ENCODE results near the gene TMEM254.
"Not testable (repeated sequence)": the region's sequence is repeated elsewhere in the genome, so short reads cannot be mapped to it uniquely, and the experiment has no call there.

TMEM254 gene

DNA sequence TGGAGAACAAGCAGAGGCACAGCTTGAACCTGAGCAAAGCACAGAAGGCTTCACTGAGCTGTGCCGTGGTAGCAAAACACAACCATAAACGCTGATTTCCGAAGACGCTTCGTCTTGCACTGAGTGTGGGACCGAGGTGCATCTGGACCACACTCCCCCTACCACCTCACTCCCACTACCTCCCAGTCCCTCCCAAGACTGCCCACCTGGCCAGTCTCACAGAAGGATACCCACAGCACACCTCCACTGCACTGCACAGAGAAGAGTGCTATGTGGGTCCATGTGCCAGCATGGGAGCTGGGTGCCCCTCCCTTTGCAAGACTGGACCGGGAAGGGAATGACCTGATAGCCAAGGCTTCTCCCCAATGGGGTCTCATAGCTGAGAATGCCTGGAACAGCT, 40.2 kb upstream of the TMEM254 start:
- H3K27ac ChIP-seq (ENCODE audit: low read depth, low read length); H3K27me3 ChIP-seq (ENCODE audit: low read length); H3F3A ChIP-seq (ENCODE audit: insufficient read depth); H4K20me1 ChIP-seq (ENCODE audit: low read depth, low read length); H3K4me3 ChIP-seq (ENCODE audit: insufficient read depth, low read length, poor library complexity, severe bottlenecking); H3K79me2 ChIP-seq (ENCODE audit: insufficient read depth, low read length); H2AFZ ChIP-seq (ENCODE audit: low read depth, low read length, severe bottlenecking); H3K9me3 ChIP-seq (ENCODE audit: insufficient read depth, low read length); H3K36me3 ChIP-seq (ENCODE audit: low read length); H3K4me2 ChIP-seq (ENCODE audit: low read depth, low read length, poor library complexity, severe bottlenecking); H3K9ac ChIP-seq (ENCODE audit: low read length); H3K9me2 ChIP-seq (replicated peaks; ENCODE audit: insufficient read depth, low read length): not testable (repeated sequence)

DNA sequence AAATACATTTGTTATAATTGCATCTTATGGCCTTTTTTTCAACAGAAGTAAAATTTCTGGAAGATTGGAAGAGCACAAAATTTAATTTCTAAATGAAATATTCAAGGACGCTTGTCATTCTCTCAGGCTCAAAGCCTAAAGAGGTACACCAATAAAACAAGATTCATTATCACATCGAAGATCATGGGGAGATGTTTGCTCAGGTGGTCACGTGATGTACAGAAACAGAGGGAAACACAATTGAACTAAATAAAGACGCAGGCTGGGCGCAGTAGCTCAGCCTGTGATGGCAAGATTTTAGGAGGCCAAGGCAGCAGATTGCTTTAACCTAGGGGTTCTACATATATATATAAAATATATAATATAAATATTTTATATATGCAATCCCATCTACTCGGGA, 37.3 kb upstream of the TMEM254 start:
- H3K9me3 ChIP-seq (ENCODE audit: insufficient read depth, low read length), result no peaks in the 10 kb centered on the region
- H2AFZ ChIP-seq (ENCODE audit: low read depth, low read length, severe bottlenecking), result no peak overlapping the region
- no peaks in the 10 kb centered on the region for H3F3A ChIP-seq (ENCODE audit: insufficient read depth)
- no peaks in the 10 kb centered on the region for H4K20me1 ChIP-seq (ENCODE audit: low read depth, low read length)
- H3K36me3 ChIP-seq (ENCODE audit: low read length), result no peaks in the 10 kb centered on the region
- TF ChIP-seq EZH2phosphoT487 (conservative IDR thresholded peaks at IDR 0.05; ENCODE audit: low read length), result no peak
- TF ChIP-seq, protein P1, sequence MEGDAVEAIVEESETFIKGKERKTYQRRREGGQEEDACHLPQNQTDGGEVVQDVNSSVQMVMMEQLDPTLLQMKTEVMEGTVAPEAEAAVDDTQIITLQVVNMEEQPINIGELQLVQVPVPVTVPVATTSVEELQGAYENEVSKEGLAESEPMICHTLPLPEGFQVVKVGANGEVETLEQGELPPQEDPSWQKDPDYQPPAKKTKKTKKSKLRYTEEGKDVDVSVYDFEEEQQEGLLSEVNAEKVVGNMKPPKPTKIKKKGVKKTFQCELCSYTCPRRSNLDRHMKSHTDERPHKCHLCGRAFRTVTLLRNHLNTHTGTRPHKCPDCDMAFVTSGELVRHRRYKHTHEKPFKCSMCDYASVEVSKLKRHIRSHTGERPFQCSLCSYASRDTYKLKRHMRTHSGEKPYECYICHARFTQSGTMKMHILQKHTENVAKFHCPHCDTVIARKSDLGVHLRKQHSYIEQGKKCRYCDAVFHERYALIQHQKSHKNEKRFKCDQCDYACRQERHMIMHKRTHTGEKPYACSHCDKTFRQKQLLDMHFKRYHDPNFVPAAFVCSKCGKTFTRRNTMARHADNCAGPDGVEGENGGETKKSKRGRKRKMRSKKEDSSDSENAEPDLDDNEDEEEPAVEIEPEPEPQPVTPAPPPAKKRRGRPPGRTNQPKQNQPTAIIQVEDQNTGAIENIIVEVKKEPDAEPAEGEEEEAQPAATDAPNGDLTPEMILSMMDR (IDR thresholded peaks at IDR 0.05; ENCODE audit: insufficient read depth, low read length, poor library complexity, severe bottlenecking), result no peak
- H3K9ac ChIP-seq (ENCODE audit: low read length), result no peak overlapping the region
- no peaks in the 10 kb centered on the region for H3K79me2 ChIP-seq (ENCODE audit: insufficient read depth, low read length)
- H3K9me2 ChIP-seq (replicated peaks; ENCODE audit: insufficient read depth, low read length), result no peaks in the 10 kb centered on the region
- no peak overlapping the region for H3K27ac ChIP-seq (ENCODE audit: low read depth, low read length)
- no peaks in the 10 kb centered on the region for H3K27me3 ChIP-seq (ENCODE audit: low read length)
- H3K4me2 ChIP-seq (ENCODE audit: low read depth, low read length, poor library complexity, severe bottlenecking), result no peak overlapping the region
- H3K4me3 ChIP-seq (ENCODE audit: insufficient read depth, low read length, poor library complexity, severe bottlenecking), result no peak overlapping the region

GRCh38 chr10:80044935-80045334, 33.5 kb upstream of the TMEM254 start:
- H3K4me3 ChIP-seq (ENCODE audit: insufficient read depth, low read length, poor library complexity, severe bottlenecking); H3K36me3 ChIP-seq (ENCODE audit: low read length); H2AFZ ChIP-seq (ENCODE audit: low read depth, low read length, severe bottlenecking); H3K79me2 ChIP-seq (ENCODE audit: insufficient read depth, low read length); H3F3A ChIP-seq (ENCODE audit: insufficient read depth); H4K20me1 ChIP-seq (ENCODE audit: low read depth, low read length); H3K9me3 ChIP-seq (ENCODE audit: insufficient read depth, low read length); H3K4me2 ChIP-seq (ENCODE audit: low read depth, low read length, poor library complexity, severe bottlenecking); H3K9ac ChIP-seq (ENCODE audit: low read length); H3K27me3 ChIP-seq (ENCODE audit: low read length); H3K9me2 ChIP-seq (replicated peaks; ENCODE audit: insufficient read depth, low read length); H3K27ac ChIP-seq (ENCODE audit: low read depth, low read length): not testable (repeated sequence)

DNA sequence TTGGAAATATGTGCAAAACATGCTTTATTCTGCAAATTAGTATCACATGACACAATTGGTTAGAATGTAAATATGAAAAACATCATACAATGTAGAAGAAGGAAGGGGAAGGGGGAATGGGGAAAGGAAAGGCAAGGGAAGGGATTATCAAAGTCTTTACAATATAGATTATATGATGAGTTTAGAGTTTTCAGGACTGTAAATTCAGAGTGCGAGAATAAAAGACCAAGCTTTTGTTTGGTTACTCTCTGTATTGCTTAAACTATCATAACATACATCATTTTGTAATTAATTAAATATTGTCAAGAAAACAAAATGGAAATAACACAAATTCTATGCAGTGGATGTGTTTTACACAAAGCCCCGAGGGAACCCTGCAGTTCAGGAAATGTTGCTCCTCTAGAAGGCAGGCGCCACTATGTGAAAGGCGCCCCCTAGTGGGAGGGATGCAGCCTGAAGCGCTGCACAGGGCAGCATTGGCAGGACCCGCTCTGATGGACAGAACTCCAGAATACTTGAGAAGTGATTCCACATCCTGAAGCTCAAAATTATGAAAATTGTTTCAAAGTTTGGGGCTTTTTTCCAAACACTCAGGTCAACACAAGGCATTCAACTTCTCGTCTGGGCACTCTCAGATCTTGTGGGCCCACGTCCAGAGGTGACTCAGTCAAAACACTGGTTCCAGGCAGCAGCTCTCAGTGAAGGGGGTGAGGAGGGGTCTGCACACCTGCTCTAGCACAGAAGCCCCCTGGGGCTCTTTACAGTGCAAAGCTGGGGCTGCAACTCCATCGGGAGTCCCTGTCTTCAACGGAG, 31.6 kb upstream of the TMEM254 start:
- H2AFZ ChIP-seq (ENCODE audit: low read depth, low read length, severe bottlenecking), result no peak overlapping the region

More for the DNA sequence above, 31.6 kb upstream of the TMEM254 start:
- H3K27ac ChIP-seq (ENCODE audit: low read depth, low read length), result no peak overlapping the region
- TF ChIP-seq EZH2phosphoT487 (conservative IDR thresholded peaks at IDR 0.05; ENCODE audit: low read length), result no peak
- TF ChIP-seq, protein P1 (IDR thresholded peaks at IDR 0.05; ENCODE audit: insufficient read depth, low read length, poor library complexity, severe bottlenecking), result peak; percentile 93
- no peaks in the 10 kb centered on the region for H4K20me1 ChIP-seq (ENCODE audit: low read depth, low read length)
- H3K4me3 ChIP-seq (ENCODE audit: insufficient read depth, low read length, poor library complexity, severe bottlenecking), result no peak overlapping the region
- no peaks in the 10 kb centered on the region for H3K79me2 ChIP-seq (ENCODE audit: insufficient read depth, low read length)
- no peaks in the 10 kb centered on the region for H3K9me3 ChIP-seq (ENCODE audit: insufficient read depth, low read length)
- no peak overlapping the region for H3K4me2 ChIP-seq (ENCODE audit: low read depth, low read length, poor library complexity, severe bottlenecking)
- no peak overlapping the region for H3K9ac ChIP-seq (ENCODE audit: low read length)
- H3K27me3 ChIP-seq (ENCODE audit: low read length), result no peaks in the 10 kb centered on the region
- H3F3A ChIP-seq (ENCODE audit: insufficient read depth), result no peaks in the 10 kb centered on the region
- no peaks in the 10 kb centered on the region for H3K9me2 ChIP-seq (replicated peaks; ENCODE audit: insufficient read depth, low read length)
- H3K36me3 ChIP-seq (ENCODE audit: low read length), result no peaks in the 10 kb centered on the region
